ENCODE measurements around the gene KCNRG.

DNA sequence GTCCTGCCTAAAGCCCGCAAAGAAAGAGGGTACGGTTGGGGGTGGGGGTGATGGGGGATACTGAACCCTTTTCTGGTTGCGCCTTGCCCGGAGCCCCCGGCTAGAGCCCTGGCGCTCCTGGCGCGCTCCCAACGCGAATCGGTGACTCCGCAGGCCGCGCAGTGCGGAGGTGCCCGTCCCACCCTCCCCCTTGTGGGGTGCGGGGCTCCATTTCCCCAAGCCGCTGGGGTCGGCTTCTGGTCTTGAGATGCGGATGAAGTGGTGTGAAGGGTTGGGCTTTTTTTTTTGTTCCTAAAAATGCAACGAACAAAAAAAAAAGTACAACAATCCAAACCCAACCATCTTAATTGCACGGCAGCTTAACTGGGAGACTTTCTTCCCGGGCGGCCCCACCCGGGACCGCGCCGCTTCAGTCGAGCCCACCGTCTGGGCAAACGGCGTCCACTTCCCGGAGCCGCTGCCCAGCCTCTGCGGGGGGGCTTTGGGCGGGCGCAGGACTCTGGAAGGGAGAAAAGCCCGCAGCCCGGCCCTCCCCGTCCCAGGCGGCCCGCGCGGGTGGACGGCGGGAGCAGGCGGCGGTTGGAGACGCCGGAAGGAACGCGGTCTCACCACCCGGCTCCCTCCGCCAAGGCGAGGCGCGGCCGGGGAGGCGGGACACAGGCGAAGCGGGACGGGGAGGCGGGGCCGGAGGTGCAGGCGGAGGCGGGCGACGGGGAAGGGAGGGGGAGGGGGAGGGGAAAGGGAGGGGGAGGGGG is 18.9 kb upstream of the KCNRG start:
- peak; percentile 66 for TF ChIP-seq POLR2A (IDR thresholded peaks at IDR 0.05; ENCODE audit: low read depth, low read length)
- peak; percentile 58; the same call in 1 of the 2 replicates for TF ChIP-seq TAF1 (IDR thresholded peaks at IDR 0.05; ENCODE audit: borderline replicate concordance, low read depth, low read length)
